AG04449 (cell line): ENCODE results near the gene ILDR2.

Experiments used
- CTCF ChIA-PET: fragments of 350-600 bp; formaldehyde crosslinking; extraction: SDS; loops from one replicate; lab custom pipeline; 2021; ENCODE audit warnings: antibody characterized with exemption; lab: Yijun Ruan, JAX
- POLR2A ChIA-PET: fragments of 400-600, 350-600 bp; formaldehyde crosslinking; extraction: SDS; loops from one replicate; lab custom pipeline; 2020; ENCODE audit warnings: antibody characterized with exemption, inconsistent platforms; lab: Yijun Ruan, JAX
- DNase-seq: peaks from one replicate; pipeline ENCODE4 v3.0.0-alpha.2; 2010; ENCODE audit warnings: low read depth, low spot score
- H3K4me3 ChIP-seq: 2 replicates; pipeline ENCODE4 v1.5.1; 2011; ENCODE audit warnings: low read depth, mild to moderate bottlenecking, control low read depth, low read length
- TF ChIP-seq, protein P1 (sequence below): IDR thresholded peaks from one replicate; pipeline ENCODE4 v1.5.1; 2011; ENCODE audit warnings: mild to moderate bottlenecking, moderate library complexity, low read length, control low read depth, inconsistent platforms; ENCODE audit not compliant: insufficient read depth; ENCODE audit errors: missing control alignments

ILDR2 gene

DNA sequence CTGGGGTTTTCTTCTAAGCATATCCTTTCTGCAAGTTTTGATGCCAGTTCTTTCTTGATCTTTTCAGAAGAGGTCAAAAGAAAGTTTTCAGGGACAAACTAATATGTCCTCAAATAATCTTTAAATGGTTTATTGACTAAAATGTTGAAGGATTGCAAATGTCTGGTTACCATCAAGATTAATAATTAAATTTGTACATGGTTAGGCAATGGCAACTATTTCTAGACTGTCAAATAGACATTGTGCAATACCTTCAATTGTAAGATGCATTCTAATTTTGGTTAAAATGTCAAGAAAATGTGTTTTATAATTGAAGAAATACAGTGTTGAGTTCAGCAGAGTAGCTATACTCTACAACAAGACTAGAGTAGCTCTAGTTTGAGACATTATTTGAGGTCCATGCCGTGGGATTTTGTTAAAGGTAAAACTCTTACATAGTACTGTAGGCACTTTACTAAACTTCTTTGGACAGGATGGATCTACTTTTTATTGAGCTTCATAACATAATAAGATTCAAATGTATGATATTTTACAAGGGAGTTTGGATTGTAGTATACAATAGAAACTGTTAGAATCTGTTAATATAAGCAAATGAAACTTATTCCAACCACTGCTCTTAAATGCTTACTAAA lies 36.3 kb upstream of the ILDR2 start:
- no peak for DNase-seq
- TF ChIP-seq, protein P1, sequence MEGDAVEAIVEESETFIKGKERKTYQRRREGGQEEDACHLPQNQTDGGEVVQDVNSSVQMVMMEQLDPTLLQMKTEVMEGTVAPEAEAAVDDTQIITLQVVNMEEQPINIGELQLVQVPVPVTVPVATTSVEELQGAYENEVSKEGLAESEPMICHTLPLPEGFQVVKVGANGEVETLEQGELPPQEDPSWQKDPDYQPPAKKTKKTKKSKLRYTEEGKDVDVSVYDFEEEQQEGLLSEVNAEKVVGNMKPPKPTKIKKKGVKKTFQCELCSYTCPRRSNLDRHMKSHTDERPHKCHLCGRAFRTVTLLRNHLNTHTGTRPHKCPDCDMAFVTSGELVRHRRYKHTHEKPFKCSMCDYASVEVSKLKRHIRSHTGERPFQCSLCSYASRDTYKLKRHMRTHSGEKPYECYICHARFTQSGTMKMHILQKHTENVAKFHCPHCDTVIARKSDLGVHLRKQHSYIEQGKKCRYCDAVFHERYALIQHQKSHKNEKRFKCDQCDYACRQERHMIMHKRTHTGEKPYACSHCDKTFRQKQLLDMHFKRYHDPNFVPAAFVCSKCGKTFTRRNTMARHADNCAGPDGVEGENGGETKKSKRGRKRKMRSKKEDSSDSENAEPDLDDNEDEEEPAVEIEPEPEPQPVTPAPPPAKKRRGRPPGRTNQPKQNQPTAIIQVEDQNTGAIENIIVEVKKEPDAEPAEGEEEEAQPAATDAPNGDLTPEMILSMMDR: no peak
- CTCF ChIA-PET: no interaction called here

DNA sequence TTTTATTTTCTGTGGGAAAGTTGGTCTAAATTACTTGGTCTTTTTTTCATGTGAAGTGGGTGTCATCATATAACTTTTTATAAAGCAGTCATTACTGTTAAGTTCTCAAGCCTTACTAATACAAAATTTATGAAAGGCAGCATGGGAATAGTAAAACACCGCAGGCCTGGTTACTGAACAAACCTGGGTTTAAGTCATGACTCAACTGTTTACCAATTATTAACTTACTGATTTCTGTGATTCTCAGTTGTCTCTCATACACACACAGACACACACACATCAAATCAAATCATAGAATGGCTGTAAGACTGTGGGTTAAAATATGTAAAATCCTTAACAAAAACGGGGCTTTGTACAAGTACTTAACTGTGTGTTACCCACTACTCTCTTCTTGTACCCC lies 28.4 kb upstream of the ILDR2 start:
- ChIA-PET POLR2A (no interaction called here), CTCF (no interaction called here)
- no peak for DNase-seq
- TF ChIP-seq, protein P1: no peak
- H3K4me3 ChIP-seq: no peak overlapping the region

More for the DNA sequence above, 36.3 kb upstream of the ILDR2 start:
- no peak overlapping the region for H3K4me3 ChIP-seq
- POLR2A ChIA-PET: no interaction called here

DNA sequence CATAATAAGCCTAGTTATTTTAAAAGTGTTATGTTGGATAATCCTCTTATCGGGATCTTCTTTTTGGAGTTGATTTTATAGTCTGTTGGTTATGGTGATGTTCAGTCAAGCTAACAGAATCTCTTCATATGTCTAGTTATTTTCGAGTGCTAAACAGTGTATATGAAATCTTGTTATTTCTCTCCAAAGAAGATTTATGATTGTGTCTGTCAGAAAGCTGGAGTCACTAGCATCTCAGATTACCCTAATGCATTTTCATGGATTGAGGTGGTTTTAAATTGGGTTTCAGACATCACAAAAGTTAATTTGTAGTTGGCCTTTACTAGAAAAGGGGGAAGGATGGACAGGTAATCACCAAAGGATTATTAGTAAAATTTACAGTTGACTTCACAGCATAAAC lies 27.0 kb upstream of the ILDR2 start:
- no peak for DNase-seq
- H3K4me3 ChIP-seq: no peak overlapping the region
- ChIA-PET POLR2A (no interaction called here), CTCF (no interaction called here)
- TF ChIP-seq, protein P1: no peak

DNA sequence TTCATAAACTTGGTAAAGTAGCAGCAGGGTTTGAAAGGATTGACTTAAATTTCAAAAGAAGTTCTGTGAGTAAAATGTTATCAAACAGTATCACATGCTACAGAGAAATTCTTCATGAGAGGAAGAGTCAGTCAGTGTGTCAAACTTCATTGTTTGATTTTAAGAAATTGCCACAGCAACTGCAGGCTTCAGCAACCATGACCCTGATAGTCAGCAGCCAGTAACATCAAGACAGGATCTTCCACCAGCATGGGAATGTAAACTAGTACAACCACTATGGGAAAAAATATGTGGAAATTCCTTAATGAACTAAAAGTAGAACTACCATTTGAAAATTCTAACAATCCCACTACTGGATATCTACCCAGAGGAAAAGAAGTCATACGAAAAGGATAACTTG lies 25.2 kb upstream of the ILDR2 start:
- ChIA-PET POLR2A (no interaction called here), CTCF (no interaction called here)
- no peak for DNase-seq
- no peak overlapping the region for H3K4me3 ChIP-seq
- TF ChIP-seq, protein P1: no peak

DNA sequence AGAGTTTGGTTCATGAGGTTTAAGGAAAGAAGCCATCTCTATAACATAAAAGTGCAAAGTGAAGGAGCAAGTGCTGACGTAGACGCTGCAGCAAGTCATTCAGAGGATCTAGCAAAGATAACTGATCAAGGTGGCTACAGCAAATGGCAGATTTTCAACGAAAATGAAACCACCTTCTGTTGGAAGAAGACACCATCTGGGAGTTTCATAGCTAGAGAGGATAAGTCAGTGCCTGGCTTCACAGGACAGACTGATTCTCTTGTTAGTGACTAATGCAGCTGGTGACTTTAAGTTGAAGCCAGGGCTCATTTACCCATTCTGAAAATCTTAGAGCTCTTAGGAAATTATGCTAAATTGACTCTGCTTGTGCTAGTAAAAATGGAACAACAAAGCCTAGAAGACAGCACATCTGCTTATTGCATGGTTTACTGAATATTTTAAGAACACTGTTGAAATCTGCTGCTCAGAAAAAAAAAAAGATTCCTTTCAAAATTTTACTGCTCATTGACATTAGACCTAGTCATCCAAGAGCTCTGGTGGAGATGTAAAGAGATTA lies 24.2 kb upstream of the ILDR2 start:
- TF ChIP-seq, protein P1: no peak

DNA sequence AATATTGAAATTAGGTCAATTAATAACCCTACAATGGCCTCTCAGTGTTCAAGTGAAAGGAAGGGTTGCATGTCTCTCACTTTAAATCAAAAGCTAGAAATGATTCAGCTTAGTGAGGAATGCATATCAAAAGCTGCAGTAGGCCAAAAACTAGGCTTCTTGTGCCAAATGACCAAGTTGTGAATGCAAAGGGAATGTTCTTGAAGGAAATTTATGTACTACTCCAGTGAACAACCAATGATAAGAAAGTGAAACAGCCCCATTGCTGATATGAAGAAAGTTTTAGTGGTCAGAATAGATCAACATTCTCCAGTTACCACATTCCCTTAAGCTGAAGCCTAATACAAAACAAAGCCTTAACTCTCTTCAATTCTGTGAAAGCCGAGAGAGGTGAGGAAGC lies 23.7 kb upstream of the ILDR2 start:
- CTCF ChIA-PET: interaction anchor here (0.9 kb wide), 1 partner anchor 60 kb away, joined by 3 read pairs; no protein-coding TSS in a partner anchor
- H3K4me3 ChIP-seq: no peak overlapping the region
- TF ChIP-seq, protein P1: no peak
- no peak for DNase-seq
- POLR2A ChIA-PET: no interaction called here

More for the DNA sequence above, 24.2 kb upstream of the ILDR2 start:
- H3K4me3 ChIP-seq: no peak overlapping the region
- CTCF ChIA-PET: interaction anchor here (0.9 kb wide), 1 partner anchor 59 kb away, joined by 3 read pairs; no protein-coding TSS in a partner anchor
- POLR2A ChIA-PET: no interaction called here
- DNase-seq: no peak
